WTC11 (cell line): ENCODE data around the gene UGT1A5.

Experiments
- FOXJ3 ChIP-seq: sonication (generic); formaldehyde crosslinking; IDR thresholded peaks from 2 replicates; pipeline ENCODE4 v1.9.0; 2021; ENCODE audit warnings: missing genetic modification reagents, mild to moderate bottlenecking, borderline replicate concordance
- OVOL2 ChIP-seq: fragments of 250-450 bp; sonication (Bioruptor Pico); IDR thresholded peaks from 2 replicates; pipeline ENCODE4 v1.9.0; 2021; ENCODE audit warnings: mild to moderate bottlenecking, borderline replicate concordance
- PREB ChIP-seq: sonication (generic); formaldehyde crosslinking; IDR thresholded peaks from 2 replicates; pipeline ENCODE4 v1.8.1; 2022; ENCODE audit warnings: mild to moderate bottlenecking, missing genetic modification reagents, moderate library complexity, borderline replicate concordance
- TF ChIP-seq, protein P1 (sequence below): fragments of 200-600 bp; IDR thresholded peaks from 2 replicates; pipeline ENCODE4 v1.8.0; 2022; ENCODE audit warnings: antibody characterized with exemption
- TF ChIP-seq, protein P2 (sequence below): sonication (generic); formaldehyde crosslinking; IDR thresholded peaks from 2 replicates; pipeline ENCODE4 v1.8.0; 2022; ENCODE audit warnings: mild to moderate bottlenecking, missing genetic modification reagents

- TF ChIP-seq FOXJ3 (CRISPR knock-in tag) (no peak), OVOL2 (CRISPR knock-in tag) (no peak), PREB (CRISPR knock-in tag) (no peak)
- TF ChIP-seq, protein P1, sequence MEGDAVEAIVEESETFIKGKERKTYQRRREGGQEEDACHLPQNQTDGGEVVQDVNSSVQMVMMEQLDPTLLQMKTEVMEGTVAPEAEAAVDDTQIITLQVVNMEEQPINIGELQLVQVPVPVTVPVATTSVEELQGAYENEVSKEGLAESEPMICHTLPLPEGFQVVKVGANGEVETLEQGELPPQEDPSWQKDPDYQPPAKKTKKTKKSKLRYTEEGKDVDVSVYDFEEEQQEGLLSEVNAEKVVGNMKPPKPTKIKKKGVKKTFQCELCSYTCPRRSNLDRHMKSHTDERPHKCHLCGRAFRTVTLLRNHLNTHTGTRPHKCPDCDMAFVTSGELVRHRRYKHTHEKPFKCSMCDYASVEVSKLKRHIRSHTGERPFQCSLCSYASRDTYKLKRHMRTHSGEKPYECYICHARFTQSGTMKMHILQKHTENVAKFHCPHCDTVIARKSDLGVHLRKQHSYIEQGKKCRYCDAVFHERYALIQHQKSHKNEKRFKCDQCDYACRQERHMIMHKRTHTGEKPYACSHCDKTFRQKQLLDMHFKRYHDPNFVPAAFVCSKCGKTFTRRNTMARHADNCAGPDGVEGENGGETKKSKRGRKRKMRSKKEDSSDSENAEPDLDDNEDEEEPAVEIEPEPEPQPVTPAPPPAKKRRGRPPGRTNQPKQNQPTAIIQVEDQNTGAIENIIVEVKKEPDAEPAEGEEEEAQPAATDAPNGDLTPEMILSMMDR = no peak
- TF ChIP-seq, protein P2, sequence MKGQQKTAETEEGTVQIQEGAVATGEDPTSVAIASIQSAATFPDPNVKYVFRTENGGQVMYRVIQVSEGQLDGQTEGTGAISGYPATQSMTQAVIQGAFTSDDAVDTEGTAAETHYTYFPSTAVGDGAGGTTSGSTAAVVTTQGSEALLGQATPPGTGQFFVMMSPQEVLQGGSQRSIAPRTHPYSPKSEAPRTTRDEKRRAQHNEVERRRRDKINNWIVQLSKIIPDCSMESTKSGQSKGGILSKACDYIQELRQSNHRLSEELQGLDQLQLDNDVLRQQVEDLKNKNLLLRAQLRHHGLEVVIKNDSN (CRISPR knock-in tag) = no peak
Observed at GRCh38 chr2:233780771-233781170, 68.1 kb downstream of the UGT1A5 start.
